ENCODE results near the gene SNORC. TPM values are rescaled to one million over a fixed set of nuclear protein-coding genes. Genes with fewer than 3 reads are reported as not detected.

Gene SNORC
- total RNA-seq, 4 donors from 2014 or later: 2.5 to 27.2 (median 14.1) TPM

- intact Hi-C loops (cut with DNase I; ENCODE audit: low total_unique reads): no loop called here
- peak in 1 of 2 donors; percentile 56 for DNase-seq (ENCODE audit: low spot score in 2 of 2)
- no peak overlapping the region for H3K4me3 ChIP-seq (ENCODE audit: low read depth, poor library complexity, severe bottlenecking)
- WGBS, 2 donors: 90 to 91% methylated on average over 13 of the region's 13 CpGs
- TF ChIP-seq POLR2A (IDR thresholded peaks at IDR 0.05) (no peak), CTCF (IDR thresholded peaks at IDR 0.05) (no peak)
These were observed 22.2 kb downstream of the SNORC start for GRCh38 chr2:232892221-232892620.

GRCh38 chr2:232892843-232893242 is 22.8 kb downstream of the SNORC start:
- DNase-seq (ENCODE audit: low spot score in 2 of 2): peak in 1 of 2 donors; percentile 74
- WGBS, 2 donors: 91 to 93% methylated on average over 20 of the region's 20 CpGs
- TF ChIP-seq POLR2A (IDR thresholded peaks at IDR 0.05) (no peak), CTCF (IDR thresholded peaks at IDR 0.05) (no peak)
- H3K4me3 ChIP-seq (ENCODE audit: low read depth, poor library complexity, severe bottlenecking): no peak overlapping the region
- intact Hi-C loops (cut with DNase I; ENCODE audit: low total_unique reads): no loop called here

GRCh38 chr2:232893834-232894233 is 23.8 kb downstream of the SNORC start:
- intact Hi-C loops (cut with DNase I; ENCODE audit: low total_unique reads): no loop called here
- H3K4me3 ChIP-seq (ENCODE audit: low read depth, poor library complexity, severe bottlenecking): no peak overlapping the region
- TF ChIP-seq POLR2A (IDR thresholded peaks at IDR 0.05) (no peak), CTCF (IDR thresholded peaks at IDR 0.05) (no peak)
- DNase-seq (ENCODE audit: low spot score in 2 of 2): peak in 1 of 2 donors; percentile 54
- 86 to 87% methylated on average over 6 to 7 of the region's 8 CpGs for WGBS, 2 donors

GRCh38 chr2:232894251-232894650 is 24.2 kb downstream of the SNORC start:
- TF ChIP-seq POLR2A (IDR thresholded peaks at IDR 0.05): no peak
- no peak for TF ChIP-seq CTCF (IDR thresholded peaks at IDR 0.05)
- no peak overlapping the region for H3K4me3 ChIP-seq (ENCODE audit: low read depth, poor library complexity, severe bottlenecking)
- 72 to 92% methylated on average over 7 to 9 of the region's 9 CpGs for WGBS, 2 donors
- intact Hi-C loops (cut with DNase I; ENCODE audit: low total_unique reads): no loop called here
- DNase-seq (ENCODE audit: low spot score in 2 of 2): no peak

- no peak overlapping the region for H3K4me3 ChIP-seq (ENCODE audit: low read depth, poor library complexity, severe bottlenecking)
- TF ChIP-seq CTCF (IDR thresholded peaks at IDR 0.05) (no peak), POLR2A (IDR thresholded peaks at IDR 0.05) (no peak)
- intact Hi-C loops (cut with DNase I; ENCODE audit: low total_unique reads): no loop called here
- WGBS, 2 donors: 88 to 94% methylated on average over 18 to 19 of the region's 19 CpGs
- DNase-seq (ENCODE audit: low spot score in 2 of 2): no peak
These were observed 24.7 kb downstream of the SNORC start for GRCh38 chr2:232894746-232895145.

- intact Hi-C loops (cut with DNase I; ENCODE audit: low total_unique reads): no loop called here
- DNase-seq (ENCODE audit: low spot score in 2 of 2): no peak
- no peak overlapping the region for H3K4me3 ChIP-seq (ENCODE audit: low read depth, poor library complexity, severe bottlenecking)
- no peak for TF ChIP-seq POLR2A (IDR thresholded peaks at IDR 0.05)
- TF ChIP-seq CTCF (IDR thresholded peaks at IDR 0.05): no peak
These were observed 26.0 kb downstream of the SNORC start for GRCh38 chr2:232896111-232896510.

All from lower leg skin (tissue), 4 donors.